Lower leg skin (tissue), 3 donors: Measurements from ENCODE around the gene PTPRN2.

ENCODE experiments used
- CTCF ChIP-seq, 3 donors: fragments of 450-650 bp; IDR thresholded peaks; one replicate each; pipeline ENCODE4 v1.5.1; 2016; ENCODE audit warnings: antibody characterized with exemption in 3 of 3, mild to moderate bottlenecking in 3 of 3, moderate library complexity in 2 of 3
- POLR2A ChIP-seq, 2 donors: fragments of 450-650 bp; IDR thresholded peaks; one replicate each; pipeline ENCODE4 v1.6.1; 2016 to 2017; ENCODE audit warnings: antibody characterized with exemption in 2 of 2, mild to moderate bottlenecking in 1 of 2, moderate library complexity in 1 of 2

- TF ChIP-seq CTCF (IDR thresholded peaks at IDR 0.05) (no peak), POLR2A (IDR thresholded peaks at IDR 0.05) (no peak)
These were observed 714.4 kb downstream of the PTPRN2 start for GRCh38 chr7:157873181-157873580.
